Mucosa of rectum (tissue), 2 donors: Measurements from ENCODE around the gene SLC12A6.

ENCODE experiments used
- H3K27ac ChIP-seq, 2 donors: one replicate each; pipeline ENCODE4 v1.7.0; 2013; ENCODE audit warnings: inconsistent platforms in 2 of 2, low read depth in 2 of 2, low read length in 2 of 2
- H3K27me3 ChIP-seq, 2 donors: one replicate each; pipeline ENCODE4 v1.7.0; 2013; ENCODE audit warnings: low read length in 2 of 2; ENCODE audit not compliant: control insufficient read depth in 2 of 2, insufficient read depth in 2 of 2
- H3K36me3 ChIP-seq, 2 donors: one replicate each; pipeline ENCODE4 v1.7.0; 2013; ENCODE audit warnings: low read length in 2 of 2; ENCODE audit not compliant: control insufficient read depth in 2 of 2, insufficient read depth in 2 of 2
- H3K4me1 ChIP-seq, 2 donors: one replicate each; pipeline ENCODE4 v1.7.0; 2013; ENCODE audit warnings: low read length in 2 of 2, mild to moderate bottlenecking in 1 of 2; ENCODE audit not compliant: control insufficient read depth in 2 of 2, insufficient read depth in 2 of 2
- H3K4me3 ChIP-seq, 2 donors: one replicate each; pipeline ENCODE4 v1.7.0; 2013; ENCODE audit warnings: low read length in 2 of 2
- H3K9ac ChIP-seq, 2 donors: one replicate each; pipeline ENCODE4 v1.7.0; 2013; ENCODE audit warnings: low read length in 2 of 2, low read depth in 1 of 2, mild to moderate bottlenecking in 1 of 2
- H3K9me3 ChIP-seq, 2 donors: one replicate each; pipeline ENCODE4 v1.7.0; 2013; ENCODE audit warnings: low read length in 2 of 2; ENCODE audit not compliant: control insufficient read depth in 2 of 2
- donor health status: healthy.
- donor health status: Normal muscosa, but diverticular disease.

SLC12A6 gene

GRCh38 chr15:34367101-34368081 is 29.8 kb upstream of the SLC12A6 start, which contains the start of gene LPCAT4:
Gene LPCAT4, minus strand, starts transcription at chr15:34367196. Its CDS starts 96 bp downstream, at chr15:34367100.
- Histone ChIP-seq H3K27me3 (no peaks in the 10 kb centered on the region), H3K9me3 (no peaks in the 10 kb centered on the region), H3K9ac (peak within 1 kb of the TSS; percentile 85 to 96), H3K4me3 (peak within 1 kb of the TSS; percentile 78 to 88), H3K27ac (peak within 1 kb of the TSS; percentile 99), H3K36me3 (peaks cover 4 to 7% of the 10 kb centered on the region in 2 donors), H3K4me1 (peaks cover 27 to 37% of the 10 kb centered on the region in 2 donors)

GRCh38 chr15:34366271-34367065 is 28.9 kb upstream of the SLC12A6 start:
- Histone ChIP-seq H3K4me1 (peaks cover 30 to 44% of the 10 kb centered on the region in 2 donors), H3K27ac (peak overlapping the region; percentile 92 to 99), H3K9ac (peak overlapping the region; percentile 85 to 90), H3K36me3 (peaks cover 4 to 7% of the 10 kb centered on the region in 2 donors), H3K9me3 (no peaks in the 10 kb centered on the region), H3K4me3 (peak overlapping the region; percentile 78 to 88), H3K27me3 (no peaks in the 10 kb centered on the region)

- H3K4me1 ChIP-seq, result peaks cover 33 to 50% of the 10 kb centered on the region in 2 donors
- H3K9me3 ChIP-seq, result no peaks in the 10 kb centered on the region
- H3K9ac ChIP-seq, result peak overlapping the region; percentile 68 to 90
- H3K4me3 ChIP-seq, result peak overlapping the region; percentile 78 to 88
- no peaks in the 10 kb centered on the region for H3K27me3 ChIP-seq
- H3K27ac ChIP-seq, result peak overlapping the region; percentile 92 to 99
- peaks cover 10 to 13% of the 10 kb centered on the region in 2 donors for H3K36me3 ChIP-seq
Observed at GRCh38 chr15:34365836-34366235, 28.3 kb upstream of the SLC12A6 start.

- peaks cover 36 to 55% of the 10 kb centered on the region in 2 donors for H3K4me1 ChIP-seq
- peak overlapping the region; percentile 78 to 88 for H3K4me3 ChIP-seq
- H3K27me3 ChIP-seq, result no peaks in the 10 kb centered on the region
- peaks cover 15 to 19% of the 10 kb centered on the region in 2 donors for H3K36me3 ChIP-seq
- no peaks in the 10 kb centered on the region for H3K9me3 ChIP-seq
- H3K9ac ChIP-seq, result peak overlapping the region; percentile 68 to 90
- peak overlapping the region; percentile 92 to 99 for H3K27ac ChIP-seq
Observed at GRCh38 chr15:34365091-34365825, 27.7 kb upstream of the SLC12A6 start.

- peak overlapping the region in 1 of 2 donors; percentile 92 for H3K27ac ChIP-seq
- H3K36me3 ChIP-seq, result peaks cover 27 to 29% of the 10 kb centered on the region in 2 donors
- H3K4me1 ChIP-seq, result peaks cover 40 to 66% of the 10 kb centered on the region in 2 donors
- H3K4me3 ChIP-seq, result no peak overlapping the region
- no peaks in the 10 kb centered on the region for H3K9me3 ChIP-seq
- H3K9ac ChIP-seq, result peak overlapping the region in 1 of 2 donors; percentile 24
- H3K27me3 ChIP-seq, result no peaks in the 10 kb centered on the region
Observed at GRCh38 chr15:34364041-34364440, 26.5 kb upstream of the SLC12A6 start.

- peaks cover 35 to 62% of the 10 kb centered on the region in 2 donors for H3K4me1 ChIP-seq
- no peaks in the 10 kb centered on the region for H3K27me3 ChIP-seq
- H3K9me3 ChIP-seq, result no peaks in the 10 kb centered on the region
- peaks cover 39 to 44% of the 10 kb centered on the region in 2 donors for H3K36me3 ChIP-seq
- peak overlapping the region; percentile 50 to 61 for H3K4me3 ChIP-seq
- peak overlapping the region; percentile 92 to 95 for H3K27ac ChIP-seq
- H3K9ac ChIP-seq, result peak overlapping the region; percentile 65 to 74
Observed at GRCh38 chr15:34362047-34362773, 24.6 kb upstream of the SLC12A6 start.

- peaks cover 35 to 62% of the 10 kb centered on the region in 2 donors for H3K4me1 ChIP-seq
- no peak overlapping the region for H3K9ac ChIP-seq
- H3K9me3 ChIP-seq, result no peaks in the 10 kb centered on the region
- H3K27me3 ChIP-seq, result no peaks in the 10 kb centered on the region
- H3K36me3 ChIP-seq, result peaks cover 46 to 52% of the 10 kb centered on the region in 2 donors
- H3K27ac ChIP-seq, result peak overlapping the region in 1 of 2 donors; percentile 95
- no peak overlapping the region for H3K4me3 ChIP-seq
Observed at GRCh38 chr15:34361278-34361677, 23.7 kb upstream of the SLC12A6 start.

GRCh38 chr15:34360298-34360697 is 22.7 kb upstream of the SLC12A6 start:
- H3K4me3 ChIP-seq, result no peak overlapping the region
- H3K4me1 ChIP-seq, result peaks cover 28 to 52% of the 10 kb centered on the region in 2 donors
- no peaks in the 10 kb centered on the region for H3K9me3 ChIP-seq
- no peak overlapping the region for H3K9ac ChIP-seq
- H3K27me3 ChIP-seq, result no peaks in the 10 kb centered on the region
- H3K27ac ChIP-seq, result peak overlapping the region; percentile 38 to 59
- peaks cover 54 to 59% of the 10 kb centered on the region in 2 donors for H3K36me3 ChIP-seq

GRCh38 chr15:34359416-34359815 is 21.8 kb upstream of the SLC12A6 start:
- H3K9me3 ChIP-seq, result no peaks in the 10 kb centered on the region
- peaks cover 63 to 66% of the 10 kb centered on the region in 2 donors for H3K36me3 ChIP-seq
- peaks cover 24 to 46% of the 10 kb centered on the region in 2 donors for H3K4me1 ChIP-seq
- H3K9ac ChIP-seq, result no peak overlapping the region
- H3K27ac ChIP-seq, result peak overlapping the region; percentile 38 to 59
- no peaks in the 10 kb centered on the region for H3K27me3 ChIP-seq
- H3K4me3 ChIP-seq, result no peak overlapping the region
